Stomach smooth muscle (tissue), 2 donors: ENCODE measurements around the gene CSTF3.
"Not testable (repeated sequence)": the region's sequence is repeated elsewhere in the genome, so short reads cannot be mapped to it uniquely, and the experiment has no call there.

Source experiments
- H3K27ac ChIP-seq: one replicate; pipeline ENCODE4 v1.7.0; 2013; ENCODE audit warnings: mild to moderate bottlenecking, low read length, inconsistent platforms
- H3K27me3 ChIP-seq, 2 donors: one replicate each; pipeline ENCODE4 v1.7.0; 2013; ENCODE audit warnings: low read length in 2 of 2; ENCODE audit not compliant: insufficient read depth in 2 of 2, control insufficient read depth in 1 of 2
- H3K36me3 ChIP-seq, 2 donors: one replicate each; pipeline ENCODE4 v1.7.0; 2013; ENCODE audit warnings: low read length in 2 of 2; ENCODE audit not compliant: control insufficient read depth in 2 of 2, insufficient read depth in 2 of 2
- H3K4me1 ChIP-seq: one replicate; pipeline ENCODE4 v1.7.0; 2013; ENCODE audit warnings: low read length; ENCODE audit not compliant: control insufficient read depth, insufficient read depth
- H3K4me3 ChIP-seq, 2 donors: one replicate each; pipeline ENCODE4 v1.7.0; 2013; ENCODE audit warnings: low read length in 2 of 2
- H3K9ac ChIP-seq, 2 donors: one replicate each; pipeline ENCODE4 v1.7.0; 2013; ENCODE audit warnings: low read length in 2 of 2, mild to moderate bottlenecking in 1 of 2
- H3K9me3 ChIP-seq, 2 donors: one replicate each; pipeline ENCODE4 v1.7.0; 2013; ENCODE audit warnings: low read length in 2 of 2; ENCODE audit not compliant: control insufficient read depth in 2 of 2
- donor health status: healthy.
- donor health status: Pancreatic carcinoma.

CSTF3 gene

GRCh38 chr11:33133761-33134160 lies 27.5 kb downstream of the CSTF3 start:
- no peaks in the 10 kb centered on the region for H3K27me3 ChIP-seq
- H3K27ac ChIP-seq = no peak overlapping the region
- no peaks in the 10 kb centered on the region for H3K9me3 ChIP-seq
- H3K4me3 ChIP-seq = no peak overlapping the region
- no peak overlapping the region for H3K9ac ChIP-seq
- no peaks in the 10 kb centered on the region for H3K36me3 ChIP-seq
- H3K4me1 ChIP-seq = no peaks in the 10 kb centered on the region

GRCh38 chr11:33132510-33132909 lies 28.8 kb downstream of the CSTF3 start:
- no peaks in the 10 kb centered on the region for H3K36me3 ChIP-seq
- H3K9ac ChIP-seq = no peak overlapping the region
- H3K27ac ChIP-seq = no peak overlapping the region
- no peak overlapping the region for H3K4me3 ChIP-seq
- no peaks in the 10 kb centered on the region for H3K9me3 ChIP-seq
- no peaks in the 10 kb centered on the region for H3K27me3 ChIP-seq
- H3K4me1 ChIP-seq = no peaks in the 10 kb centered on the region

- H3K27me3 ChIP-seq = no peaks in the 10 kb centered on the region
- no peak overlapping the region for H3K4me3 ChIP-seq
- no peaks in the 10 kb centered on the region for H3K4me1 ChIP-seq
- H3K27ac ChIP-seq = no peak overlapping the region
- no peak overlapping the region for H3K9ac ChIP-seq
- H3K9me3 ChIP-seq = no peaks in the 10 kb centered on the region
- H3K36me3 ChIP-seq = no peaks in the 10 kb centered on the region
Measured at GRCh38 chr11:33128739-33129138, 32.5 kb downstream of the CSTF3 start.

- Histone ChIP-seq H3K36me3 (no peaks in the 10 kb centered on the region), H3K9ac (no peak overlapping the region), H3K27ac (no peak overlapping the region), H3K4me1 (no peaks in the 10 kb centered on the region), H3K27me3 (no peaks in the 10 kb centered on the region), H3K9me3 (no peaks in the 10 kb centered on the region), H3K4me3 (no peak overlapping the region)
Measured at GRCh38 chr11:33125611-33126010, 35.7 kb downstream of the CSTF3 start.

GRCh38 chr11:33125025-33125424 lies 36.3 kb downstream of the CSTF3 start:
- Histone ChIP-seq H3K9me3 (no peaks in the 10 kb centered on the region), H3K36me3 (no peaks in the 10 kb centered on the region), H3K27me3 (no peaks in the 10 kb centered on the region), H3K9ac (no peak overlapping the region), H3K4me3 (no peak overlapping the region), H3K27ac (no peak overlapping the region), H3K4me1 (no peaks in the 10 kb centered on the region)

- H3K4me3 ChIP-seq, H3K9me3 ChIP-seq, H3K9ac ChIP-seq, H3K27ac ChIP-seq, H3K4me1 ChIP-seq, H3K27me3 ChIP-seq, H3K36me3 ChIP-seq: not testable (repeated sequence)
Measured at GRCh38 chr11:33122696-33123095, 38.6 kb downstream of the CSTF3 start.

DNA sequence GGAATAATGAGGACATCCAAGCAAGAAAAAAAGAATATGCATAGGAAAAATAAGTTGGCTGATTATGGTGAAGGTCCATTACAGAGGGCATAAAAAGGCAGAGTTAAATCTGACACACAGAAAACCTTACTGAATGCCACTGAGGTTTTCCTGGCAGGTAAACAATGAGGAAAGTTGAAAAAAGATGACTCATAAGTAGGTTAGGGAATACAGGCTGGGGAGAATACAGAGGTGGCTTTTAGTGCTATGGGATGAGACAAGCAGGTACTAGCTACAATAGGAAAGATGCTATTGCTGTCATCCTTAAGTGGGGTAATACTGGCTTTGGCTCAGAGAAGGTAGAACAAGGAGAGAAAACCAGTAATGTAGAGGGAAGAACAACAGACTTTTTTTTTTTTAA lies 44.7 kb downstream of the CSTF3 start:
- Histone ChIP-seq H3K27ac (no peak overlapping the region), H3K27me3 (no peaks in the 10 kb centered on the region)

DNA sequence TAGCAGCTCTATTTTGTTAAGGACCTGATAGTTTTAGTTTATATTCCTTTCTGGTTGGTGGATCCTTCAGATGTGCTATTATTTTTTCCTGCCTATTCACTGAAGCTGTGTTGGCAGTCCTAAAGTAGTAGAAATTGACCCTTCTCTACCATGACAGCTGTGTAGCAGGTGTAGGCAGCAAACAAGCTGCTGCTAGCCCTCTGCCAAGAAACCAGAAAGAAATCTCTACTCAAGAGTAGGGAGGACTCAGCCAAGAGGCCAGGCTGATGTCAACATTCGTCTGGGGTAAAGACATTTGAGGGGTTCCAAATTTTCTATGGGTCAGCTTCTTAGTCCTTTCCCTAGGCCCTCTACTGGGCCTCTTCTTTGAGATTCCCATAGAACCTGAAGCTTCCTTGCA lies 51.2 kb downstream of the CSTF3 start:
- no peaks in the 10 kb centered on the region for H3K9me3 ChIP-seq
- H3K9ac ChIP-seq = no peak overlapping the region
- H3K4me3 ChIP-seq = no peak overlapping the region
- H3K4me1 ChIP-seq = no peaks in the 10 kb centered on the region
- no peak overlapping the region for H3K27ac ChIP-seq
- no peaks in the 10 kb centered on the region for H3K27me3 ChIP-seq
- H3K36me3 ChIP-seq = peaks cover 0 to 1% of the 10 kb centered on the region in 2 donors

More for the DNA sequence above, 44.7 kb downstream of the CSTF3 start:
- H3K4me3 ChIP-seq = no peak overlapping the region
- H3K9me3 ChIP-seq = no peaks in the 10 kb centered on the region
- H3K9ac ChIP-seq = no peak overlapping the region
- H3K4me1 ChIP-seq = no peaks in the 10 kb centered on the region
- H3K36me3 ChIP-seq = no peaks in the 10 kb centered on the region

DNA sequence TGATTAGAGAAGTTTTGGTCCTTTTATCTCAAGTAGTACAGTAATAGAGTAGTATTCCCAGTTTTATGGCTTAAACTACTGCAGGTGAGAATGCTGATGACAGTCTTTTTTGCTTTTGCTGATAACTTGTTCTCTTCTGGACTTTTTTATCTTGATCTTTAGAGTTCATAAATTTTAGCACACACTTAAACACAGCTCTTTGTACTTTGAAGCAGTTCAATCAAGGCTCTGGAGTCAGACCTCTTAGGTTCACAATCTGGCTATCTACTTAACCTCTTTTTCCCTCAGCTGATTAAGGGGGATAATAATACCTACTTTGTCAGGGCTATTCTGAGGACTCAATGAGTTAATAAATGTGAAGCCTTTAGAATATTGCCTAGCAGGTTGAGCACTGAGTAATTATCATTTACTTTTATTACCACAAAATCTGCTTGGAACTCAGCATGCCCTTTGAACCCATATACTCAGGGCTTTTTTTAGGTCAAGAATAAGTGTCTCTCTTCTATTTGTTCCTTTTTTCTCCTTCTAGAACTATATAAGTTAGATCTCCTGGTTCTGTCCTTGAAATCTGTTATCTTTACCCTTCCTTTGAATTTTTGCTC lies 51.9 kb downstream of the CSTF3 start:
- H3K9ac ChIP-seq = no peak overlapping the region
- no peak overlapping the region for H3K4me3 ChIP-seq
- H3K27ac ChIP-seq = no peak overlapping the region
- no peaks in the 10 kb centered on the region for H3K9me3 ChIP-seq
- peaks cover 0 to 5% of the 10 kb centered on the region in 2 donors for H3K36me3 ChIP-seq
- no peaks in the 10 kb centered on the region for H3K4me1 ChIP-seq
- H3K27me3 ChIP-seq = no peaks in the 10 kb centered on the region

- H3K36me3 ChIP-seq = peaks cover 11 to 14% of the 10 kb centered on the region in 2 donors
- H3K4me1 ChIP-seq = no peaks in the 10 kb centered on the region
- no peak overlapping the region for H3K4me3 ChIP-seq
- no peaks in the 10 kb centered on the region for H3K9me3 ChIP-seq
- H3K27me3 ChIP-seq = no peaks in the 10 kb centered on the region
- H3K9ac ChIP-seq = no peak overlapping the region
- H3K27ac ChIP-seq = no peak overlapping the region
Measured at GRCh38 chr11:33103836-33104235, 57.4 kb downstream of the CSTF3 start.

DNA sequence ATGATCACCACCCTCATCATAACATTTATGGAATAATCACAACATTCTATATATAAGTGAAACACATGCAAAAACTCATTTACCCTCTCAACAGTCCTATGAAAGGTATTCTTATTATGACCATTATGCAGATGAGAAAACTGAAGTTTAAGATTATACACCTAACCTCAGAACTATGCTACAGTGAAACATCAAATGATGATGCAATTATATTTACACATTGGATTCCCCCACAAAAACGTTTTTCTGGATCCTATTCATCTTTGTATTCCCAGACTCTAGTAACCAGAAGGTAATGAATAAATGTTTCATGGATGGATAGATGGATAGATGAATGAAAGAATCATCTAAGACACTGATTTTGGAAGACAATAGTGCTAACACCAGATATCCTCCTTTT lies 67.1 kb downstream of the CSTF3 start:
- no peaks in the 10 kb centered on the region for H3K9me3 ChIP-seq
- peaks cover 4 to 15% of the 10 kb centered on the region in 2 donors for H3K36me3 ChIP-seq
- no peaks in the 10 kb centered on the region for H3K4me1 ChIP-seq

More for the DNA sequence above, 67.1 kb downstream of the CSTF3 start:
- no peak overlapping the region for H3K27ac ChIP-seq
- H3K27me3 ChIP-seq = no peaks in the 10 kb centered on the region
- no peak overlapping the region for H3K9ac ChIP-seq
- H3K4me3 ChIP-seq = no peak overlapping the region
